Lung microvascular endothelial cell (primary cell): Measurements from ENCODE around the gene EEF2. TPM values are rescaled to one million over a fixed set of nuclear protein-coding genes. Genes with fewer than 3 reads are reported as not detected.
A peak's percentile ranks its signal among the peaks of the same experiment; 100 is the strongest.
"Not testable (repeated sequence)": the region's sequence is repeated elsewhere in the genome, so short reads cannot be mapped to it uniquely, and the experiment has no call there.

Experiments used
- DNase-seq, 2 donors: peaks; one replicate each; pipeline versions ENCODE4 v3.0.0 to v3.0.0-alpha.2; 2010; ENCODE audit warnings: low read depth in 2 of 2
- total RNA-seq: library from RNA; depleted of rRNA; stranded (reverse); fragments of >200 nt; gene quantifications from 2 replicates; pipeline ENCODE4 v1.2.1, GENCODE V29; 2014

EEF2 gene
- total RNA-seq, 1 donor from 2014 or later: 2,063 TPM

GRCh38 chr19:3970808-3971598 lies 14.3 kb downstream of the EEF2 start, which contains the start of gene DAPK3:
Gene DAPK3 (minus strand): TSS chr19:3971099. CDS start chr19:3969735, 1,364 bp downstream.
- peak; percentile 98 to 99 for DNase-seq

- peak in 1 of 2 donors; percentile 18 for DNase-seq
Measured at GRCh38 chr19:3970313-3970807, 14.9 kb downstream of the EEF2 start.

- peak; percentile 81 to 87 for DNase-seq
Measured at GRCh38 chr19:3969435-3970312, 15.6 kb downstream of the EEF2 start.

- peak; percentile 99 to 100 for DNase-seq
Measured at GRCh38 chr19:3968556-3969434, 16.5 kb downstream of the EEF2 start.

- DNase-seq: peak in 1 of 2 donors; percentile 1
Measured at GRCh38 chr19:3967983-3968382, 17.3 kb downstream of the EEF2 start.

- DNase-seq: no peak
Measured at GRCh38 chr19:3966051-3967017, 18.9 kb downstream of the EEF2 start.

- DNase-seq: no peak
Measured at GRCh38 chr19:3964256-3965194, 20.7 kb downstream of the EEF2 start.

GRCh38 chr19:3963458-3964255 lies 21.6 kb downstream of the EEF2 start:
- DNase-seq: no peak

GRCh38 chr19:3961007-3961406 lies 24.3 kb downstream of the EEF2 start:
- no peak for DNase-seq

GRCh38 chr19:3959766-3960131 lies 25.5 kb downstream of the EEF2 start:
- no peak for DNase-seq

- DNase-seq: no peak
Measured at GRCh38 chr19:3958836-3959765, 26.2 kb downstream of the EEF2 start.

GRCh38 chr19:3955688-3956087 lies 29.6 kb downstream of the EEF2 start:
- DNase-seq: no peak

GRCh38 chr19:3955276-3955675 lies 30.0 kb downstream of the EEF2 start:
- DNase-seq: not testable (repeated sequence)

GRCh38 chr19:3954107-3954506 lies 31.2 kb downstream of the EEF2 start:
- DNase-seq: no peak

GRCh38 chr19:3952755-3953276 lies 32.4 kb downstream of the EEF2 start:
- not testable (repeated sequence) for DNase-seq
